Measurements from ENCODE around the gene NUP85.
"Not testable (repeated sequence)": the region's sequence is repeated elsewhere in the genome, so short reads cannot be mapped to it uniquely, and the experiment has no call there.

The NUP85 gene

DNA sequence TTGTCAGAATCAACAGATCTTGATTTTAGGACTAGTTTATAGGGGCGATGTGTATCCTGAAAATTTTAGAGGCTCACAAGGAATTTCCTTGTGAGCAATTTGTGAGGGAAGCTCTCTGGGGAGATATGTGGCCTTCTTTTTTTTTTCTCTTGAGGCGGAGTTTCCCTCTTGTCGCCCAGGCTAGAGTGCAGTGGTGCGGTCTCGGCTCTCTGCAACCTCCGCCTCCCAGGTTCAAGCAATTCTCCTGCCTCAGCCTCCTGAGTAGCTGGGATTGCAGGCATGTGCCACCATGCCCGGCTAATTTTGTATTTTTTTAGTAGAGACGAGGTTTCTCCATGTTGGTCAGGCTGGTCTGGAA lies 1.6 kb downstream of the NUP85 start:
- H3K27me3 ChIP-seq (replicated peaks; ENCODE audit: control insufficient read depth, insufficient read depth, low read length); DNase-seq (ENCODE audit: low read depth); H3K9me3 ChIP-seq (ENCODE audit: control insufficient read depth, low read length): not testable (repeated sequence)
- Histone ChIP-seq H3K4me3 (ENCODE audit: low read length) (peak overlapping the region; percentile 99), H3K36me3 (ENCODE audit: control insufficient read depth, insufficient read depth, low read length, severe bottlenecking) (peaks cover 33% of the 10 kb centered on the region), H3K4me1 (ENCODE audit: control insufficient read depth, insufficient read depth, low read length) (peaks cover 15% of the 10 kb centered on the region), H3K9ac (ENCODE audit: low read length) (peak overlapping the region; percentile 99)

DNA sequence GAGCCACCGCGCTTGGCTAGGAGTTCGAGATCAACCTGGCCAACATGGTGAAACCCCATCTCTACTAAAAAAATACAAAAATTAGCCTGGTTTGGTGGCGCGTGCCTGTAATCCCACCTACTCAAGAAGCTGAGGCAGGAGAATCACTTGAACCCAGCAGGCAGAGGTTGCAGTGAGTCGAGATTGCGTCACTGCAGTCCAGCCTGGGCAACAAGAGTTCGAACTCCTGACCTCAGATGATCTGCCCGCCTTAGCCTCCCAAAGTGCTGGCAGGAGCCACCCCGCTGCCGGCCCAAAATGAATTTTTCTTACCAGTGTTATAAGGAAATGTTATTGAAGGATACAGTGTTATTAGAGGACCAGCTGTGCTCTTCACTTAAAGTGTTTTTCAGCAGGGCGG lies 2.3 kb downstream of the NUP85 start:
- no peak for DNase-seq (ENCODE audit: low read depth)
- Histone ChIP-seq H3K27me3 (replicated peaks; ENCODE audit: control insufficient read depth, insufficient read depth, low read length) (no peaks in the 10 kb centered on the region), H3K4me3 (ENCODE audit: low read length) (no peak overlapping the region)

DNA sequence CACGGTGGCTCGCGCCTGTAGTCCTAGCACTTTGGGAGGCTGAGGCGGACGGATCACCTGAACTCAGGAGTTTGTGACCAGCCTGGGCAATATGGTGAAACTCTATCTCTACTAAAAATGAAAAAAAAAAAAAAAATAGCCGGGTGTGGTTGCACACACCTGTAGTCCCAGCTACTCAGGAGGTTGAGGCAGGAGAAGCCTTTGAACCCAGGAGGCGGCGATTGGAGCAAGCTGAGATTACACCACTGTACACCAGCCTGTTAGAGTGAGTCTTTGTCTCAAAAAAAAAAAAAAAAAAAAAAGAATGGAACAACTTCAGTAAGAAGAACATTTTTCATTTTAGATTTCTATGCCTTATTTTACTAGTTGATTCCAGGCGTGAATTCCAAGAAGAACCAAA lies 2.7 kb downstream of the NUP85 start:
- no peak for DNase-seq (ENCODE audit: low read depth)
- H3K4me3 ChIP-seq (ENCODE audit: low read length), result no peak overlapping the region
- H3K27me3 ChIP-seq (replicated peaks; ENCODE audit: control insufficient read depth, insufficient read depth, low read length), result no peaks in the 10 kb centered on the region
- peaks cover 15% of the 10 kb centered on the region for H3K4me1 ChIP-seq (ENCODE audit: control insufficient read depth, insufficient read depth, low read length)
- H3K9ac ChIP-seq (ENCODE audit: low read length), result no peak overlapping the region
- no peaks in the 10 kb centered on the region for H3K9me3 ChIP-seq (ENCODE audit: control insufficient read depth, low read length)
- peaks cover 44% of the 10 kb centered on the region for H3K36me3 ChIP-seq (ENCODE audit: control insufficient read depth, insufficient read depth, low read length, severe bottlenecking)

More for the DNA sequence above, 2.3 kb downstream of the NUP85 start:
- Histone ChIP-seq H3K9ac (ENCODE audit: low read length) (no peak overlapping the region), H3K4me1 (ENCODE audit: control insufficient read depth, insufficient read depth, low read length) (peaks cover 15% of the 10 kb centered on the region), H3K9me3 (ENCODE audit: control insufficient read depth, low read length) (no peaks in the 10 kb centered on the region), H3K36me3 (ENCODE audit: control insufficient read depth, insufficient read depth, low read length, severe bottlenecking) (peaks cover 40% of the 10 kb centered on the region)

DNA sequence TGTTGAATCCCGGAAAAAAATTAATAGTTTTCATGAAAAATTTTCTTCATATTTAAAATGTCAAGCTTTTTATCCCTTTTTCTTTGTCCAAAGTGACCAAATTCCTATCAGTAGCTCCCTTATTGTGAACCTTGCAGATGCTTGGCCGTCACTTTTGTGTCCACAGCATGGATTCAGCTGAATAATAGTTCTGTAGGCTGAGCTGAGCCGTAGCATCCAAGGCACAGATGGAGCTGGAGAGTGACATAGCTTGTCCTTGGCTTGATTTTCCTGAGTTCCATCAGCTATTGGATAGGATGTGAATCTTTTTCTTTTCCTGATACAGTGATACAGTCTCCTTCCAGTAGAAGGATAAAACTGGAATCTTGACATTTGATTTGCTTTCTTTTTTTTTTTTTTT lies 3.6 kb downstream of the NUP85 start:
- no peak overlapping the region for H3K4me3 ChIP-seq (ENCODE audit: low read length)
- H3K36me3 ChIP-seq (ENCODE audit: control insufficient read depth, insufficient read depth, low read length, severe bottlenecking), result peaks cover 52% of the 10 kb centered on the region
- no peaks in the 10 kb centered on the region for H3K9me3 ChIP-seq (ENCODE audit: control insufficient read depth, low read length)
- no peaks in the 10 kb centered on the region for H3K27me3 ChIP-seq (replicated peaks; ENCODE audit: control insufficient read depth, insufficient read depth, low read length)
- no peak overlapping the region for H3K9ac ChIP-seq (ENCODE audit: low read length)
- no peak for DNase-seq (ENCODE audit: low read depth)
- peaks cover 15% of the 10 kb centered on the region for H3K4me1 ChIP-seq (ENCODE audit: control insufficient read depth, insufficient read depth, low read length)

DNA sequence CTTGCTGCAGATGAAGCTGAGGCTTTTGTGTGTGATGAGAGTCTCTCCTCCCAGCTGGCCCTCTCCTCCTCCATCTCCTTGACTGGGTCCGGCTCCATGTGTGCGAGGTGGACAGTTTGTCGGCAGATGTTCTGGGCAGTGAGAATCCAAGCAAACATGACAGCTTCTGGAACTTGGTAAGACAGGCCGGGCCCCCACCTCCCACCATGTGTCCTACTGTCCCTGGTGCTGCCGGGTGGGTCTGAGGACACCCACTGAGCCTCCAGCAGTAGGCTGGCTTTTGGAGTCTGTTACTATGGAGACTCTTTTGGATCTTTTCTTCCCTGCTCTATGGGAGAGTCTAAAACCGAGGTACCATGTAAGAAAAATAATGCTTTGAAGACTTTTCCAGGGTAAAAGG lies 12.7 kb downstream of the NUP85 start:
- peaks cover 77% of the 10 kb centered on the region for H3K36me3 ChIP-seq (ENCODE audit: control insufficient read depth, insufficient read depth, low read length, severe bottlenecking)
- no peak overlapping the region for H3K9ac ChIP-seq (ENCODE audit: low read length)
- no peak for DNase-seq (ENCODE audit: low read depth)
- H3K27me3 ChIP-seq (replicated peaks; ENCODE audit: control insufficient read depth, insufficient read depth, low read length), result no peaks in the 10 kb centered on the region
- no peak overlapping the region for H3K4me3 ChIP-seq (ENCODE audit: low read length)
- H3K9me3 ChIP-seq (ENCODE audit: control insufficient read depth, low read length), result no peaks in the 10 kb centered on the region
- no peaks in the 10 kb centered on the region for H3K4me1 ChIP-seq (ENCODE audit: control insufficient read depth, insufficient read depth, low read length)

DNA sequence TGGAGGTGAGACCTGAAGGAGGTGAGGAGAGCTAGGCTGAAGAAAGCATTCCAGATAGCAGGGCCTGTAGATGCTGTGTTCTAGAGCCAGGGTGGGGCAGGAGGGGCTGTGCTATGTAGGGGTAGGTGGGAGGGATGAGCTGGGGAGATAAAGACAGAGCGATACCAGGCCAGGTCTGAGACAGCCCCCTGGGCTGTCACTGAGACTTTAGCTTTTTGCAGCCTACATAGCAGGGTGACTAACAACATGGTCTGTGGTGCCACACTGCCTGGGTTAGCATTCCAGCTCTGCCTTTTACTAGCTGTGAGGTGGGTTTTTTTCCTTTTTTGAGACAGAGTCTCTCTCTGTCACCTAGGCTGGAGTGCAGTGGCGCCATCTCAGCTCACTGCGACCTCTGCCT lies 14.3 kb downstream of the NUP85 start:
- DNase-seq (ENCODE audit: low read depth), result no peak
- Histone ChIP-seq H3K9ac (ENCODE audit: low read length) (no peak overlapping the region), H3K4me3 (ENCODE audit: low read length) (no peak overlapping the region), H3K36me3 (ENCODE audit: control insufficient read depth, insufficient read depth, low read length, severe bottlenecking) (peaks cover 65% of the 10 kb centered on the region), H3K9me3 (ENCODE audit: control insufficient read depth, low read length) (no peaks in the 10 kb centered on the region), H3K27me3 (replicated peaks; ENCODE audit: control insufficient read depth, insufficient read depth, low read length) (no peaks in the 10 kb centered on the region), H3K4me1 (ENCODE audit: control insufficient read depth, insufficient read depth, low read length) (no peaks in the 10 kb centered on the region)

DNA sequence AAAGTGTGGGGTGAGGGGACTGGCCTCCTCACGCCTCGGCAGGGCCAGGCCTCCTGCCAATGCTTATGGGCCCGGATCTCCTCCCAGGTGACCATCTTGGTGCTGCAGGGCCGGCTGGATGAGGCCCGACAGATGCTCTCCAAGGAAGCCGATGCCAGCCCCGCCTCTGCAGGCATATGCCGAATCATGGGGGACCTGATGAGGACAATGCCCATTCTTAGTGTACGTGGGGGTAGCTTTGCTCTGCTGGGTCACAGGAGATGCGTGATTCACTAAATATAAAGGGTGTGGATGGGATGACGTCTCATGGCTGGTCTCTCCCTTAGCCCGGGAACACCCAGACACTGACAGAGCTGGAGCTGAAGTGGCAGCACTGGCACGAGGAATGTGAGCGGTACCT lies 19.5 kb downstream of the NUP85 start:
- no peak for DNase-seq (ENCODE audit: low read depth)
- H3K27me3 ChIP-seq (replicated peaks; ENCODE audit: control insufficient read depth, insufficient read depth, low read length), result no peaks in the 10 kb centered on the region
- no peak overlapping the region for H3K9ac ChIP-seq (ENCODE audit: low read length)
- H3K9me3 ChIP-seq (ENCODE audit: control insufficient read depth, low read length), result no peaks in the 10 kb centered on the region
- peaks cover 46% of the 10 kb centered on the region for H3K36me3 ChIP-seq (ENCODE audit: control insufficient read depth, insufficient read depth, low read length, severe bottlenecking)
- H3K4me1 ChIP-seq (ENCODE audit: control insufficient read depth, insufficient read depth, low read length), result peaks cover 21% of the 10 kb centered on the region
- H3K4me3 ChIP-seq (ENCODE audit: low read length), result no peak overlapping the region

DNA sequence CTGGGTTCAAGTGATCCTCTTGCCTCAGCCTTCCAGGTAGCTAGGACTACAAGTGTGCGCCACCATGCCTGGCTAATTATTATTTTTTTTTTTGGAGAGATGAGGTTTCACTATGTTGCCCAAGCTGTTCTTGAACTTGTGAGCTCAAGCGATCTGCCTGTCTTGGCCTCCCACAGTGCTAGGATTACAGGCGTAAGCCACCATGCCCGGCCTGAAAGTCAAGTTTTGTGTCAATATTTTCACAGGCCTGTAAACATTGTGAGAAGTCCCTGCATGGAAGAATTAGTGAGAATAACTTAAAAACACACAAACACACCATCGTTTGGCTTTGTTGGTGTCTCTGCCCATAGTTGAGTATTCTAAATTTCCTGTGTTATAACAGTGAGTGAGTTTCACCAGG lies 22.2 kb downstream of the NUP85 start:
- Histone ChIP-seq H3K9ac (ENCODE audit: low read length) (peak overlapping the region; percentile 62), H3K9me3 (ENCODE audit: control insufficient read depth, low read length) (no peaks in the 10 kb centered on the region), H3K4me1 (ENCODE audit: control insufficient read depth, insufficient read depth, low read length) (peaks cover 21% of the 10 kb centered on the region), H3K4me3 (ENCODE audit: low read length) (no peak overlapping the region), H3K36me3 (ENCODE audit: control insufficient read depth, insufficient read depth, low read length, severe bottlenecking) (peaks cover 56% of the 10 kb centered on the region), H3K27me3 (replicated peaks; ENCODE audit: control insufficient read depth, insufficient read depth, low read length) (no peaks in the 10 kb centered on the region)
- no peak for DNase-seq (ENCODE audit: low read depth)

DNA sequence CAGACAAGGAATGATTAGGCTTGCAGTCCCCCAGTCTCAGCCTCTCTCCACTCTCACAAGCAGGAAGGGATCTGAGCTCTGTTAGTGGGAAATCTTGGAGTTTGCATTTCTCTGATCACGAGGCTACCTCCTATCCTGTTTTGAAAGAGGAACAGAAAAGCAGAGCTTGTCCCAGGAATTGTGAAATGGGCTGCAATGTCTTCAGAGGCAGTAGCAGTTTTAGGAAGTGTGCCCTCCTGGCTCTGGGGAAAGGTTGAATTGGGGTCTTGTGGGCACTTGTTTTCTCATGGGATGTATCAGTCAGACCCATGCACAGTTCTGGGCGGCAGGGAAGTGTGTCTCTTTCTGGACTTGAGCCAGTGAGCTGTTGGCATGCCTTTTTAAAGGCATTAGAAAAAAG lies 22.8 kb downstream of the NUP85 start:
- Histone ChIP-seq H3K9ac (ENCODE audit: low read length) (peak overlapping the region; percentile 65), H3K36me3 (ENCODE audit: control insufficient read depth, insufficient read depth, low read length, severe bottlenecking) (peaks cover 57% of the 10 kb centered on the region), H3K4me1 (ENCODE audit: control insufficient read depth, insufficient read depth, low read length) (peaks cover 21% of the 10 kb centered on the region), H3K27me3 (replicated peaks; ENCODE audit: control insufficient read depth, insufficient read depth, low read length) (no peaks in the 10 kb centered on the region), H3K4me3 (ENCODE audit: low read length) (no peak overlapping the region), H3K9me3 (ENCODE audit: control insufficient read depth, low read length) (no peaks in the 10 kb centered on the region)
- DNase-seq (ENCODE audit: low read depth), result no peak

DNA sequence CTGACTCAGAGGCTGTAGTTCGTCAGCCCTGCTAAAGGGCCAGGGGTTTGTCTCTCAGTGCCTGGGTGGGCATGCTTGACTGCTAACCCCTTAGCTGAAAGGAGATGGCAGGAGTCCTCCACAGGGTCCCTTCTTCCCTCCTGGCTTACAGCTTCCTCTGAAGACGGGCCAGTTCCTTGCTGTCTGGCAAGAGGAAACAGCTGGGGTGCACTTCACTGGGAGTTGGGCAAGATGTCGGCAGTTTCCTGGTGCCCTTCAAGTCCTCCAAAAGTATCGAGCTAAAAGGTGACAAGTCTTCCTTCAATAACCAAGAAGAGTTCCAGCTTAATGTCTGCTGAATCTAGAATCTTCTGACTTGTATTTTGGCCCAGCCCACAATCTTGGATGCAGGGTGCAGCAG lies 23.4 kb downstream of the NUP85 start:
- no peaks in the 10 kb centered on the region for H3K9me3 ChIP-seq (ENCODE audit: control insufficient read depth, low read length)
- H3K9ac ChIP-seq (ENCODE audit: low read length), result peak overlapping the region; percentile 65
- H3K36me3 ChIP-seq (ENCODE audit: control insufficient read depth, insufficient read depth, low read length, severe bottlenecking), result peaks cover 57% of the 10 kb centered on the region
- no peak for DNase-seq (ENCODE audit: low read depth)
- H3K4me3 ChIP-seq (ENCODE audit: low read length), result no peak overlapping the region
- H3K4me1 ChIP-seq (ENCODE audit: control insufficient read depth, insufficient read depth, low read length), result peaks cover 21% of the 10 kb centered on the region
- no peaks in the 10 kb centered on the region for H3K27me3 ChIP-seq (replicated peaks; ENCODE audit: control insufficient read depth, insufficient read depth, low read length)

DNA sequence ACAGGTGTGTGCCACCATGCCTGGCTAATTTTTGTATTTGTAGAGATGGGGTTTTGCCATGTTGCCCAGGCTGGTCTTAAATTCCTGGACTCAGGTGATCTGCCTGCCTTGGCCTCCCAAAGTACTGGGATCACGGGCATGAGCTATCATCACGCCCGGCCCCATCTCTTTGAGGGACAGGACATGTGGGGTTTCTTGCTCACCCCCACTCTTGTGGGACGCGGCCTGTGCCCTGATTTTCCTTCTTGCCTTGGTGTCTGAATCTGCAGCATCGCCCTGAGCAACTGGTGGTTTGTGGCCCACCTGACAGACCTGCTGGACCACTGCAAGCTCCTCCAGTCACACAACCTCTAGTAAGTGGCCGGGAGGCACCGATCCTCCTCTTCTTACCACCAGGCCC lies 25.6 kb downstream of the NUP85 start:
- H3K27me3 ChIP-seq (replicated peaks; ENCODE audit: control insufficient read depth, insufficient read depth, low read length), result no peaks in the 10 kb centered on the region
- H3K9me3 ChIP-seq (ENCODE audit: control insufficient read depth, low read length), result no peaks in the 10 kb centered on the region
- no peak overlapping the region for H3K4me3 ChIP-seq (ENCODE audit: low read length)
- H3K4me1 ChIP-seq (ENCODE audit: control insufficient read depth, insufficient read depth, low read length), result peaks cover 21% of the 10 kb centered on the region
- no peak overlapping the region for H3K9ac ChIP-seq (ENCODE audit: low read length)
- peaks cover 62% of the 10 kb centered on the region for H3K36me3 ChIP-seq (ENCODE audit: control insufficient read depth, insufficient read depth, low read length, severe bottlenecking)
- no peak for DNase-seq (ENCODE audit: low read depth)

DNA sequence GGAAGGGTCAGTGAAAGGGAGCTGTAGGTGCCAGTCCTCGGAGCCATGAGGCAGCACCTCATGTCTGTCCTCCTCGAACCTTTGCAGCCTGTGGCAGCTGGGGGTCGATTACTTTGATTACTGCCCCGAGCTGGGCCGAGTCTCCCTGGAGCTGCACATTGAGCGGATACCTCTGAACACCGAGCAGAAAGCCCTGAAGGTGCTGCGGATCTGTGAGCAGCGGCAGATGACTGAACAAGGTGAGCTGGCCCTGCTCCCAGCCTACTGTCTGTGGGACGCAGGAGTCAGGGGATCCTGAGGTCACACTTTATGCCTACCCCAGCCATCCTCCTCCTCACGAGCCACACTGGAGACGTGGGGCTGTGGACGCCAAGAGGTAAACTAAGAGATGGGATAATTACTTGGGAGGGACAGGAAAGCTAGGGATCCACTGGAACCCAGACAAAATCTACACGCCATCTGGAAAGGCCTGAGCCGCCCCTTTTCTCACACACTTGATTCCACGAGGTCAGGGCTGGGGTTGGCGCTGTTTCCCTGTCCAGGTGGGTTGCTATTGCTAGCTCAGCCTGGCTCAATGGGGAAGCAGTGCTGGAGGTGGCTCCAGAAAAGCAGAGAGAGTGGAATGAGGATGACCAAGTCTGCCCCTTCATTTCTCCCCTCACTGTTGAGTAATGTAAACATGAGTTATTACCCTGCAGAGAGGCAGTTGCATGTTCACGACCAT lies 26.4 kb downstream of the NUP85 start:
- H3K4me3 ChIP-seq (ENCODE audit: low read length), result no peak overlapping the region
- H3K4me1 ChIP-seq (ENCODE audit: control insufficient read depth, insufficient read depth, low read length), result peaks cover 28% of the 10 kb centered on the region
- H3K36me3 ChIP-seq (ENCODE audit: control insufficient read depth, insufficient read depth, low read length, severe bottlenecking), result peaks cover 62% of the 10 kb centered on the region
- no peak overlapping the region for H3K9ac ChIP-seq (ENCODE audit: low read length)
- no peaks in the 10 kb centered on the region for H3K9me3 ChIP-seq (ENCODE audit: control insufficient read depth, low read length)
- no peaks in the 10 kb centered on the region for H3K27me3 ChIP-seq (replicated peaks; ENCODE audit: control insufficient read depth, insufficient read depth, low read length)
- DNase-seq (ENCODE audit: low read depth), result no peak
